ENCODE measurements around the gene PKNOX2. TPM values are rescaled to one million over a fixed set of nuclear protein-coding genes. Genes with fewer than 3 reads are reported as not detected.

PKNOX2 gene
- total and polyA plus RNA-seq, 2 of the 4 experiments (the other 2 are of a cell fraction) = 0.72 to 2.3 TPM

DNA sequence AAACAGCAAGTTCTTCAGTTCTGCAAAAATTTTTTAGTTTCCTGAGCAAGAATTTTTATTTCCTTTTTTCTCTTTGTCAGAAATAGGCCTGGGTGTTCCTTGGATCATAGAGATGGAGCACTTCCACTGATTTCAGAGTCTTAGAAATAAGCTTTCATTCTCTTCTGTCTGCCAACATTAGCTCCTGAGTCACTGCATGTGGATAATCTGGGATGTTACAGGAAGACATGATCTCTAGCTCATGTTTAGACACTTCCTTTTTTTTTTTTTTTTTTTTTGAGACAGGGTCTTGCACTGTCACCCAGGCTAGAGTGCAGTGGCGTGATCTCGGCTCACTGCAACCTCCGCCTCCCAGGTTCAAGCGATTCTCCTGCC, 39.9 kb upstream of the PKNOX2 start:
- Histone ChIP-seq H2BK20ac (ENCODE audit: low read depth, low read length) (no peak overlapping the region), H3K9me3 (ENCODE audit: control insufficient read depth, insufficient read depth, low read length) (no peaks in the 10 kb centered on the region), H3K27me3 (ENCODE audit: control insufficient read depth, insufficient read depth, low read length) (no peaks in the 10 kb centered on the region; the same call in 1 of the 2 replicates), H3K56ac (ENCODE audit: extremely low read depth, insufficient read depth, low read length) (no peak overlapping the region), H3K4me2 (ENCODE audit: low read depth, low read length) (no peak overlapping the region), H3K4me3 (ENCODE audit: insufficient read depth, low read depth, low read length) (no peak overlapping the region), H2AK5ac (ENCODE audit: low read depth, low read length) (no peak overlapping the region), H3K36me3 (ENCODE audit: control insufficient read depth, insufficient read depth, low read length) (no peaks in the 10 kb centered on the region), H3K4me1 (ENCODE audit: control insufficient read depth, insufficient read depth, low read length) (peaks cover 14% of the 10 kb centered on the region), H2BK15ac (ENCODE audit: low read depth, low read length) (no peak overlapping the region), H3K79me1 (ENCODE audit: low read depth in 1 of 2, low read length in 2 of 2) (no peaks in the 10 kb centered on the region), H4K5ac (ENCODE audit: low read depth, low read length) (no peak overlapping the region), H3K4ac (ENCODE audit: low read depth, low read length) (no peak overlapping the region), H2AK9ac (replicated peaks; ENCODE audit: low read depth, low read length, poor library complexity) (no peak overlapping the region), H3K23ac (ENCODE audit: low read depth, low read length) (no peak overlapping the region), H2BK120ac (ENCODE audit: low read depth, low read length) (no peak overlapping the region), H2AFZ (replicated peaks; ENCODE audit: low read length, poor library complexity) (no peak overlapping the region), H4K20me1 (ENCODE audit: insufficient read depth, low read length) (no peaks in the 10 kb centered on the region), H4K91ac (ENCODE audit: insufficient read depth, low read depth, low read length) (no peak overlapping the region), H3K27ac (ENCODE audit: insufficient read depth, low read length) (no peak overlapping the region), H4K8ac (ENCODE audit: low read depth in 2 of 2, low read length in 2 of 2) (no peak overlapping the region), H2BK5ac (ENCODE audit: low read depth, low read length, poor library complexity, severe bottlenecking) (no peak overlapping the region), H3K14ac (replicated peaks; ENCODE audit: low read depth, low read length) (no peak overlapping the region), H3K18ac (ENCODE audit: low read depth, low read length) (no peak overlapping the region), H3K9me1 (ENCODE audit: insufficient read depth, low read length) (no peaks in the 10 kb centered on the region), H3K9ac (ENCODE audit: low read depth, low read length) (no peak overlapping the region)
- POLR2A ChIA-PET (ENCODE audit: unreplicated experiment) = interaction anchor here (0.8 kb wide), 1 partner anchor 13 kb away, joined by 3 read pairs; the partner anchor contains the start of gene TMEM218
- DNase-seq = no peak
- CTCF ChIA-PET = interaction anchor here (0.6 to 1.6 kb wide), 4 partner anchors 18 to 232 kb away, joined by 3 to 7 read pairs (median 4); no protein-coding TSS in a partner anchor
- ATAC-seq (ENCODE audit: low read depth) = no peak
- dilution Hi-C loops (cut with HindIII; ENCODE audit: low sequenced_read_pairs, unreplicated experiment) (no loop called here), in situ Hi-C loops (cut with MboI; ENCODE audit: low sequenced_read_pairs) (no loop called here), intact Hi-C loops (cut with micrococcal nuclease) (no loop called here)
- TF ChIP-seq CHD1 (IDR thresholded peaks at IDR 0.05; ENCODE audit: low read depth, low read length) (no peak), NFE2L2 (IDR thresholded peaks at IDR 0.05; ENCODE audit: low read depth, low read length) (no peak), POLR2A (IDR thresholded peaks at IDR 0.05; ENCODE audit: low read depth, low read length) (no peak), BHLHE40 (IDR thresholded peaks at IDR 0.05; ENCODE audit: low read depth, low read length) (no peak), RAD21 (IDR thresholded peaks at IDR 0.05; ENCODE audit: low read length) (no peak), FOS (IDR thresholded peaks at IDR 0.05; ENCODE audit: low read depth, low read length) (no peak), MAZ (IDR thresholded peaks at IDR 0.05; ENCODE audit: borderline replicate concordance, low read depth, low read length) (no peak), MXI1 (IDR thresholded peaks at IDR 0.05; ENCODE audit: borderline replicate concordance, low read depth, low read length) (no peak), CEBPB (IDR thresholded peaks at IDR 0.05; ENCODE audit: low read depth, low read length) (no peak)
- TF ChIP-seq, protein P1, sequence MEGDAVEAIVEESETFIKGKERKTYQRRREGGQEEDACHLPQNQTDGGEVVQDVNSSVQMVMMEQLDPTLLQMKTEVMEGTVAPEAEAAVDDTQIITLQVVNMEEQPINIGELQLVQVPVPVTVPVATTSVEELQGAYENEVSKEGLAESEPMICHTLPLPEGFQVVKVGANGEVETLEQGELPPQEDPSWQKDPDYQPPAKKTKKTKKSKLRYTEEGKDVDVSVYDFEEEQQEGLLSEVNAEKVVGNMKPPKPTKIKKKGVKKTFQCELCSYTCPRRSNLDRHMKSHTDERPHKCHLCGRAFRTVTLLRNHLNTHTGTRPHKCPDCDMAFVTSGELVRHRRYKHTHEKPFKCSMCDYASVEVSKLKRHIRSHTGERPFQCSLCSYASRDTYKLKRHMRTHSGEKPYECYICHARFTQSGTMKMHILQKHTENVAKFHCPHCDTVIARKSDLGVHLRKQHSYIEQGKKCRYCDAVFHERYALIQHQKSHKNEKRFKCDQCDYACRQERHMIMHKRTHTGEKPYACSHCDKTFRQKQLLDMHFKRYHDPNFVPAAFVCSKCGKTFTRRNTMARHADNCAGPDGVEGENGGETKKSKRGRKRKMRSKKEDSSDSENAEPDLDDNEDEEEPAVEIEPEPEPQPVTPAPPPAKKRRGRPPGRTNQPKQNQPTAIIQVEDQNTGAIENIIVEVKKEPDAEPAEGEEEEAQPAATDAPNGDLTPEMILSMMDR (conservative IDR thresholded peaks at IDR 0.05; ENCODE audit: low read depth, low read length) = no peak
- BruUV-seq (replicated peaks) = no TSS peak
- no CpG with 5 or more reads among the region's 4 CpGs for whole genome bisulfite sequencing, 2 experiments (ENCODE audit: extremely low coverage in 2 of 2, insufficient read length in 1 of 2)

Data from IMR-90 (cell line).